Ovary (tissue), 9 donors: ENCODE results near the gene OR2A2. TPM values are rescaled to one million over a fixed set of nuclear protein-coding genes. Genes with fewer than 3 reads are reported as not detected.

Experiments
- DNase-seq, 5 donors: peaks; one replicate each; pipeline ENCODE4 v3.0.0-alpha.2; 2019 to 2020
- H3K27ac ChIP-seq, 2 donors: fragments of 200-600 bp; one replicate each; pipeline versions ENCODE4 v1.5.1 to v1.8.0; 2019 to 2022
- H3K27me3 ChIP-seq: fragments of 200-600 bp; one replicate; pipeline ENCODE4 v1.8.0; 2022
- H3K36me3 ChIP-seq: fragments of 200-600 bp; sonication (generic); one replicate; pipeline ENCODE4 v1.5.1; 2019
- H3K4me1 ChIP-seq: one replicate; pipeline ENCODE4 v1.8.1; 2013; ENCODE audit warnings: mild to moderate bottlenecking, moderate library complexity; ENCODE audit not compliant: insufficient read depth
- H3K4me3 ChIP-seq: fragments of 200-600 bp; sonication (generic); one replicate; pipeline ENCODE4 v1.5.1; 2017
- H3K9me3 ChIP-seq, 2 donors: fragments of 200-600 bp in 1 of 2; sonication (generic) in 1 of 2; one replicate each; pipeline versions ENCODE4 v1.5.1 to v1.8.1; 2013 to 2019; ENCODE audit warnings: mild to moderate bottlenecking in 1 of 2, moderate library complexity in 1 of 2
- CTCF ChIP-seq, 3 donors: fragments of 450-650 bp in 2 of 3; fragments of 200-600 bp in 1 of 3; IDR thresholded peaks; one replicate each; pipeline versions ENCODE4 v1.5.1 to v1.8.0; 2016 to 2022; ENCODE audit warnings: antibody characterized with exemption in 3 of 3, mild to moderate bottlenecking in 1 of 3
- EP300 ChIP-seq: sonication (generic); formaldehyde crosslinking; IDR thresholded peaks from one replicate; pipeline ENCODE4 v1.6.1; 2017; ENCODE audit warnings: antibody characterized with exemption
- POLR2A ChIP-seq: fragments of 450-650 bp; IDR thresholded peaks from one replicate; pipeline ENCODE4 v1.6.1; 2017; ENCODE audit warnings: antibody characterized with exemption, mild to moderate bottlenecking, moderate library complexity
- WGBS, 3 donors: extraction: QIAGEN DNeasy Blood & Tissue Kit in 1 of 3; methylation state at CpG; one replicate each; pipeline versions ENCODE4 v1.1.5 to v1.1.7; 2013 to 2017; 5-methylcytosine and 5-hydroxymethylcytosine counted together
- intact Hi-C, 4 donors: fragments of 100-400 bp; cut with DNase I; formaldehyde crosslinking; loops; one replicate each; pipeline versions ENCODE4 v1.11.0 to v1.15.1; 2022 to 2023
- polyA plus RNA-seq, 2 donors: library from polyadenylated mRNA; stranded (reverse); fragments of 200-250 nt in 1 of 2; fragments of 350-450 nt in 1 of 2; fragmentation: Illumina TruSeq in 1 of 2; extraction: RNeasy Lipid Tissue Mini Kit (QIAGEN cat#74804) in 1 of 2; gene quantifications; one replicate each; pipeline ENCODE4 v1.2.3, GENCODE V29; 2013 to 2014
- total RNA-seq, 7 donors: library from RNA; depleted of rRNA in 2 of 7; stranded (reverse); fragments of >200 nt in 2 of 7; fragmentation: NEBNext Ultra II Directional in 3 of 7; extraction: Animal tissue kit (Norgen Biotek cat#: 25700) in 3 of 7; gene quantifications; one replicate each; pipeline versions ENCODE4 v1.1.0 to v1.2.4, GENCODE V29; 2016 to 2023
- donor health status: DM: no; HTN: no; CAD: no; lungs with moderate emphysema.
- donor health status: DM: no; HTN: no; CAD: no.
- donor health status: Bipolar disorder and iron deficiency.
- donor health status: DM: yes; HTN: yes; CAD: no.
- donor health status: DM: no; HTN: no; CAD: no.
- donor health status: DM: yes; HTN: yes; CAD: no.

The OR2A2 gene
- total and polyA plus RNA-seq, 9 donors: not detected

DNA sequence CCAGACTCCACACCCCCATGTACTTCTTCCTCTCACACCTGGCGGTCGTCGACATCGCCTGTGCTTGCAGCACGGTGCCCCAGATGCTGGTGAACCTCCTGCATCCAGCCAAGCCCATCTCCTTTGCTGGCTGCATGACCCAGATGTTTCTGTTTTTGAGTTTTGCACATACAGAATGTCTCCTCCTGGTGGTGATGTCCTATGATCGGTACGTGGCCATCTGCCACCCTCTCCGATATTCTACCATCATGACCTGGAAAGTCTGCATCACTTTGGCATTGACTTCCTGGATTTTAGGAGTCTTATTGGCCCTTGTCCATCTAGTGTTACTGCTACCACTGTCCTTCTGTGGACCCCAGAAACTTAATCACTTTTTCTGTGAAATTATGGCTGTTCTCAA is 35.0 kb upstream of the OR2A2 start:
- H3K36me3 ChIP-seq: no peaks in the 10 kb centered on the region
- H3K4me1 ChIP-seq: no peaks in the 10 kb centered on the region
- TF ChIP-seq EP300: no peak
- TF ChIP-seq POLR2A: no peak
- TF ChIP-seq CTCF (IDR thresholded peaks at IDR 0.05): no peak
- H3K4me3 ChIP-seq: no peak overlapping the region
- intact Hi-C loops: no loop called here
- no peak for DNase-seq
- WGBS, 3 donors: 88 to 94% (median 90%) methylated on average over 8 of the region's 8 CpGs
- H3K27ac ChIP-seq: no peak overlapping the region
- no peaks in the 10 kb centered on the region for H3K9me3 ChIP-seq
- peaks cover 3% of the 10 kb centered on the region for H3K27me3 ChIP-seq

- Histone ChIP-seq H3K36me3 (no peaks in the 10 kb centered on the region), H3K27ac (no peak within 1 kb of the TSS), H3K4me1 (no peaks in the 10 kb centered on the region), H3K4me3 (no peak within 1 kb of the TSS), H3K27me3 (no peaks in the 10 kb centered on the region), H3K9me3 (no peaks in the 10 kb centered on the region)
- TF ChIP-seq POLR2A (no peak), EP300 (no peak), CTCF (IDR thresholded peaks at IDR 0.05) (no peak)
- WGBS, 3 donors: 83 to 90% (median 86%) methylated on average over 2 of the region's 2 CpGs
- intact Hi-C loops: no loop called here
- DNase-seq: no peak
Observed at GRCh38 chr7:144085978-144086377, 23.4 kb upstream of the OR2A2 start, which contains the start of gene OR2A12. Gene OR2A12, plus strand, starts transcription at chr7:144086278. Its CDS starts 8,830 bp downstream, at chr7:144095108.

DNA sequence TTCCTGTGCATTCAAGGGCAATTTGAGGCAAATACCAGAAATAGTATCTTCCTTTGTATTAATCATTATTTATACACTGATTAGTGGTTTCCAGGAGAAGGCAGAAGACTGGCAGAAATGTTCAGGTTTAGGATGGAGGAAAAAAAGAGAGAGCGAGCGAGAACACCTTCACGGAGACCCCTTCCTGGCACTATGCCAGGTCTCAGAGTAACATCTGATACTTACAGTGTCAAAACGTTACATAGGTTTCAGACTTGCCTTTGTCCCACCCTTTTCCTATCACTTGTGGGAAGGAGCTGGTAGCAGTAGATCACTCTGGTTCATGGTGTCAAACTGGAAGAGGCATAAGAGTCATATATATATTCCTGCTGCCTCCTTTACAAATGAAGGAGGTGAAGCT is 22.7 kb upstream of the OR2A2 start:
- intact Hi-C loops: no loop called here
- H3K27me3 ChIP-seq: no peaks in the 10 kb centered on the region
- no peaks in the 10 kb centered on the region for H3K9me3 ChIP-seq
- no peak overlapping the region for H3K27ac ChIP-seq
- WGBS, 3 donors: 47 to 55% (median 55%) methylated on average over 4 of the region's 4 CpGs
- no peak overlapping the region for H3K4me3 ChIP-seq
- H3K36me3 ChIP-seq: no peaks in the 10 kb centered on the region
- TF ChIP-seq CTCF (IDR thresholded peaks at IDR 0.05): no peak
- TF ChIP-seq POLR2A: no peak
- TF ChIP-seq EP300: no peak
- no peaks in the 10 kb centered on the region for H3K4me1 ChIP-seq
- DNase-seq: no peak

- intact Hi-C loops: no loop called here
- Histone ChIP-seq H3K9me3 (no peaks in the 10 kb centered on the region), H3K27ac (no peak overlapping the region), H3K36me3 (no peaks in the 10 kb centered on the region), H3K27me3 (no peaks in the 10 kb centered on the region), H3K4me1 (no peaks in the 10 kb centered on the region), H3K4me3 (no peak overlapping the region)
- DNase-seq: no peak
- no peak for TF ChIP-seq POLR2A
- no peak for TF ChIP-seq EP300
- TF ChIP-seq CTCF (IDR thresholded peaks at IDR 0.05): no peak
- WGBS, 3 donors: 2 to 41% (median 13%) methylated on average over 1 of the region's 1 CpG
Observed at GRCh38 chr7:144087230-144087629, 22.2 kb upstream of the OR2A2 start.

DNA sequence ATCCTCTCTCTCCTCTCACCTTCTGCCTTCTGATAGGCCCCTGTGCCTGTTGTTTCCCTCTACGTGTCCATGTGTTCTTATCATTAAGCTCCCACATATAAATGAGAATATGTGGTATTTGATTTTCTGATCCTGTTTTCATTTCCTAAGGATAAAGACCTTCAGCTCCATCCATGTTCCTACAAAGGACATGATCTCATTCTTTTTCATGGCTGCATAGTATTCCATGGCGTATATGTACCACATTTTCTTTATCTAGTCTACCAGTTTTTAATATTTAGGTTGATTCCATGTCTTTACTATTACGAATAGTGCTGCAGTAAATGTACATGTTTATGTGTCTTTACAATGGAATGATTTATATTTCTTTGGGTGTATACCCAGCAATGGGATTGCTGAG is 18.7 kb upstream of the OR2A2 start:
- intact Hi-C loops: no loop called here
- DNase-seq: no peak
- TF ChIP-seq CTCF (IDR thresholded peaks at IDR 0.05) (no peak), POLR2A (no peak), EP300 (no peak)
- no peaks in the 10 kb centered on the region for H3K27me3 ChIP-seq
- H3K36me3 ChIP-seq: no peaks in the 10 kb centered on the region
- H3K9me3 ChIP-seq: no peaks in the 10 kb centered on the region
- no peak overlapping the region for H3K4me3 ChIP-seq
- no peak overlapping the region for H3K27ac ChIP-seq
- 87 to 92% (median 91%) methylated on average over 3 of the region's 3 CpGs for WGBS, 3 donors
- no peaks in the 10 kb centered on the region for H3K4me1 ChIP-seq
